Stimulated activated CD4-positive, alpha-beta T cell treated with anti-CD3 and anti-CD28 coated beads, Interleukin-15, amount 100 ng/mL, for 24 hours (primary cell): Measurements from ENCODE around the gene RASA3.
A peak's percentile ranks its signal among the peaks of the same experiment; 100 is the strongest.
"Not testable (repeated sequence)": the region's sequence is repeated elsewhere in the genome, so short reads cannot be mapped to it uniquely, and the experiment has no call there.

Source experiments
- DNase-seq: peaks from one replicate; pipeline ENCODE4 v3.0.0-alpha.2; 2020

RASA3 gene

GRCh38 chr13:114110091-114110829 is 22.2 kb downstream of the RASA3 start:
- DNase-seq, result peak; percentile 76

- peak; percentile 71 for DNase-seq
Observed at GRCh38 chr13:114109641-114110041, 22.8 kb downstream of the RASA3 start.

- no peak for DNase-seq
Observed at GRCh38 chr13:114108894-114109293, 23.5 kb downstream of the RASA3 start.

- DNase-seq, result no peak
Observed at GRCh38 chr13:114108141-114108761, 24.2 kb downstream of the RASA3 start.

- DNase-seq, result no peak
Observed at GRCh38 chr13:114107686-114108081, 24.7 kb downstream of the RASA3 start.

- DNase-seq, result no peak
Observed at GRCh38 chr13:114106991-114107685, 25.3 kb downstream of the RASA3 start.

GRCh38 chr13:114106526-114106925 is 25.9 kb downstream of the RASA3 start:
- DNase-seq, result no peak

- DNase-seq, result no peak
Observed at GRCh38 chr13:114105521-114106225, 26.8 kb downstream of the RASA3 start.

GRCh38 chr13:114104655-114105520 is 27.5 kb downstream of the RASA3 start:
- no peak for DNase-seq

- DNase-seq, result no peak
Observed at GRCh38 chr13:114103801-114104654, 28.4 kb downstream of the RASA3 start.

GRCh38 chr13:114103289-114103621 is 29.2 kb downstream of the RASA3 start:
- not testable (repeated sequence) for DNase-seq

- no peak for DNase-seq
Observed at GRCh38 chr13:114102521-114103288, 29.7 kb downstream of the RASA3 start.

GRCh38 chr13:114102131-114102520 is 30.3 kb downstream of the RASA3 start:
- no peak for DNase-seq

- no peak for DNase-seq
Observed at GRCh38 chr13:114101358-114102130, 30.9 kb downstream of the RASA3 start.

GRCh38 chr13:114100446-114101357 is 31.7 kb downstream of the RASA3 start:
- no peak for DNase-seq

GRCh38 chr13:114099918-114100445 is 32.4 kb downstream of the RASA3 start:
- no peak for DNase-seq

- DNase-seq, result no peak
Observed at GRCh38 chr13:114099191-114099590, 33.2 kb downstream of the RASA3 start.

GRCh38 chr13:114098689-114099056 is 33.8 kb downstream of the RASA3 start:
- DNase-seq, result not testable (repeated sequence)
